Stomach (tissue), 9 donors: ENCODE data around the gene HAUS5. TPM values are rescaled to one million over a fixed set of nuclear protein-coding genes. Genes with fewer than 3 reads are reported as not detected.

Experiments
- DNase-seq, 2 donors: peaks; one replicate each; pipeline versions ENCODE4 v3.0.0 to v3.0.0-alpha.2; 2013 to 2019
- H3K27ac ChIP-seq, 5 donors: fragments of 200-600 bp in 4 of 5; sonication (generic) in 4 of 5; one replicate each; pipeline ENCODE4 v1.5.1; 2013 to 2019; ENCODE audit warnings: mild to moderate bottlenecking in 1 of 5, moderate library complexity in 1 of 5
- H3K27me3 ChIP-seq, 3 donors: fragments of 200-600 bp; sonication (generic); one replicate each; pipeline ENCODE4 v1.5.1; 2017 to 2019; ENCODE audit warnings: mixed run types in 1 of 3
- H3K36me3 ChIP-seq, 4 donors: fragments of 200-600 bp; sonication (generic); 1 replicate in 3 of 4; 2 replicates in 1 of 4; pipeline ENCODE4 v1.5.1; 2016 to 2019
- H3K4me1 ChIP-seq, 4 donors: fragments of 200-600 bp; sonication (generic); one replicate each; pipeline ENCODE4 v1.5.1; 2016 to 2019
- H3K4me3 ChIP-seq, 4 donors: fragments of 200-600 bp; sonication (generic) in 3 of 4; one replicate each; pipeline ENCODE4 v1.5.1; 2016 to 2019; ENCODE audit warnings: mild to moderate bottlenecking in 1 of 4
- H3K9me3 ChIP-seq, 4 donors: fragments of 200-600 bp; sonication (generic); one replicate each; pipeline ENCODE4 v1.5.1; 2016 to 2019
- CTCF ChIP-seq, 7 experiments: fragments of 450-650 bp in 4 of 7; fragments of 200-600 bp in 3 of 7; sonication (generic) in 3 of 7; IDR thresholded peaks; one replicate each; pipeline ENCODE4 v1.5.1; 2016 to 2019; ENCODE audit warnings: antibody characterized with exemption in 7 of 7, control low read depth in 2 of 7, mild to moderate bottlenecking in 1 of 7
- EP300 ChIP-seq: sonication (generic); formaldehyde crosslinking; IDR thresholded peaks from one replicate; pipeline ENCODE4 v1.6.1; 2017; ENCODE audit warnings: antibody characterized with exemption
- POLR2A ChIP-seq, 4 donors: fragments of 450-650 bp; IDR thresholded peaks; one replicate each; pipeline ENCODE4 v1.6.1; 2016; ENCODE audit warnings: antibody characterized with exemption in 4 of 4, control low read depth in 2 of 4, mild to moderate bottlenecking in 1 of 4, moderate library complexity in 1 of 4
- POLR2AphosphoS5 ChIP-seq, 3 donors: sonication (generic); formaldehyde crosslinking; IDR thresholded peaks; one replicate each; pipeline ENCODE4 v1.6.1; 2016; ENCODE audit warnings: antibody characterized with exemption in 3 of 3
- WGBS, 5 donors: extraction: QIAGEN DNeasy Blood & Tissue Kit in 3 of 5; methylation state at CpG; one replicate each; pipeline versions ENCODE4 v1.1.5 to v1.1.7; 2013 to 2018; 5-methylcytosine and 5-hydroxymethylcytosine counted together
- intact Hi-C: fragments of 100-400 bp; cut with DNase I; formaldehyde crosslinking; loops from one replicate; pipeline ENCODE4 v1.15.1; 2023; ENCODE audit warnings: low total_unique reads
- polyA plus RNA-seq, 3 donors: library from polyadenylated mRNA; stranded (reverse); fragments of 200-250 nt; gene quantifications; one replicate each; pipeline ENCODE4 v1.2.3, GENCODE V29; 2013
- total RNA-seq, 5 donors: library from RNA; depleted of rRNA; stranded (reverse); fragments of >200 nt; gene quantifications; one replicate each; pipeline versions ENCODE4 v1.1.0 to v1.2.3, GENCODE V29; 2014 to 2016
- donor health status: healthy with polysubstance abuse.
- donor health status: Bipolar disorder and iron deficiency.
- donor health status: healthy.

The HAUS5 gene
- total and polyA plus RNA-seq, 8 donors, result 4.1 to 23.2 (median 5.1) TPM

GRCh38 chr19:35621708-35622107 is 9.2 kb downstream of the HAUS5 start:
- Histone ChIP-seq H3K4me1 (no peaks in the 10 kb centered on the region), H3K36me3 (peaks cover 0 to 51% (median 42%) of the 10 kb centered on the region in 4 donors), H3K27me3 (no peaks in the 10 kb centered on the region), H3K27ac (no peak overlapping the region), H3K4me3 (no peak overlapping the region), H3K9me3 (no peaks in the 10 kb centered on the region)
- intact Hi-C loops, result no loop called here
- no peak for DNase-seq
- WGBS, 5 donors, result 93 to 97% (median 95%) methylated on average over 9 of the region's 9 CpGs
- TF ChIP-seq POLR2A (IDR thresholded peaks at IDR 0.05), result no peak
- TF ChIP-seq POLR2AphosphoS5 (IDR thresholded peaks at IDR 0.05), result no peak
- TF ChIP-seq EP300, result no peak
- TF ChIP-seq CTCF (IDR thresholded peaks at IDR 0.05), result no peak

GRCh38 chr19:35622750-35623149 is 10.2 kb downstream of the HAUS5 start:
- intact Hi-C loops, result no loop called here
- no peaks in the 10 kb centered on the region for H3K27me3 ChIP-seq
- no peak overlapping the region for H3K4me3 ChIP-seq
- no peak for DNase-seq
- H3K9me3 ChIP-seq, result no peaks in the 10 kb centered on the region
- H3K27ac ChIP-seq, result no peak overlapping the region
- H3K36me3 ChIP-seq, result peaks cover 0 to 41% (median 32%) of the 10 kb centered on the region in 4 donors
- H3K4me1 ChIP-seq, result peaks cover 0 to 3% (median 2%) of the 10 kb centered on the region in 4 donors
- TF ChIP-seq POLR2AphosphoS5 (IDR thresholded peaks at IDR 0.05) (no peak), CTCF (IDR thresholded peaks at IDR 0.05) (no peak), POLR2A (IDR thresholded peaks at IDR 0.05) (no peak), EP300 (no peak)
- 86 to 94% (median 93%) methylated on average over 13 of the region's 13 CpGs for WGBS, 5 donors

GRCh38 chr19:35623327-35624010 is 10.9 kb downstream of the HAUS5 start:
- Histone ChIP-seq H3K27me3 (no peaks in the 10 kb centered on the region), H3K4me3 (no peak overlapping the region), H3K4me1 (peaks cover 4 to 9% (median 8%) of the 10 kb centered on the region in 4 donors), H3K36me3 (peaks cover 0 to 33% (median 27%) of the 10 kb centered on the region in 4 donors), H3K9me3 (no peaks in the 10 kb centered on the region), H3K27ac (no peak overlapping the region)
- intact Hi-C loops, result no loop called here
- WGBS, 5 donors, result 87 to 94% (median 88%) methylated on average over 6 of the region's 6 CpGs
- no peak for DNase-seq
- no peak for TF ChIP-seq POLR2AphosphoS5 (IDR thresholded peaks at IDR 0.05)
- no peak for TF ChIP-seq EP300
- TF ChIP-seq POLR2A (IDR thresholded peaks at IDR 0.05), result no peak
- no peak for TF ChIP-seq CTCF (IDR thresholded peaks at IDR 0.05)

- Histone ChIP-seq H3K27ac (peak overlapping the region; percentile 77 to 96 (median 93)), H3K4me3 (peak overlapping the region; percentile 82 to 97 (median 90)), H3K36me3 (peaks cover 30 to 36% (median 31%) of the 10 kb centered on the region in 4 donors), H3K27me3 (no peaks in the 10 kb centered on the region), H3K9me3 (no peaks in the 10 kb centered on the region), H3K4me1 (peaks cover 17 to 31% (median 29%) of the 10 kb centered on the region in 4 donors)
- WGBS, 5 donors, result 9 to 20% (median 11%) methylated on average over 9 of the region's 9 CpGs
- intact Hi-C loops, result no loop called here
- TF ChIP-seq CTCF (IDR thresholded peaks at IDR 0.05) (no peak), EP300 (no peak), POLR2AphosphoS5 (IDR thresholded peaks at IDR 0.05) (no peak), POLR2A (IDR thresholded peaks at IDR 0.05) (no peak)
- DNase-seq, result no peak
These were observed 15.7 kb downstream of the HAUS5 start for GRCh38 chr19:35628264-35628564.
